ENCODE results near the gene MNDA. TPM values are rescaled to one million over a fixed set of nuclear protein-coding genes. Genes with fewer than 3 reads are reported as not detected.

MNDA gene
- total RNA-seq, result 1 to 10 TPM; 3.0 to 3.1 TPM

- H3K27ac ChIP-seq, result peak within 1 kb of the TSS in 1 of 4 donors; percentile 33
- DNase-seq, result peak in 1 of 4 donors; percentile 12
- no peaks in the 10 kb centered on the region for H3K9me3 ChIP-seq
- H3K4me1 ChIP-seq, result no peaks in the 10 kb centered on the region
- intact Hi-C loops (cut with DNase I), result no loop called here
- no peak for ATAC-seq
- 54 to 67% methylated on average over 5 of the region's 5 CpGs for WGBS, 2 donors
- H3K36me3 ChIP-seq (replicated peaks in 1 of 2; ENCODE audit: insufficient read depth in 1 of 2, low read depth in 2 of 2), result no peaks in the 10 kb centered on the region
- no peak within 1 kb of the TSS for H3K4me3 ChIP-seq
- H3K27me3 ChIP-seq, result no peaks in the 10 kb centered on the region
- no peak for TF ChIP-seq CTCF (IDR thresholded peaks at IDR 0.05)
- TF ChIP-seq POLR2A (IDR thresholded peaks at IDR 0.05), result peak in 1 of 3 donors; percentile 45
These were observed at the start of gene MNDA for GRCh38 chr1:158830904-158831507. Gene MNDA, plus strand, starts transcription at chr1:158831351. Its CDS starts 10,803 bp downstream, at chr1:158842154.

GRCh38 chr1:158793604-158794003 lies 37.5 kb upstream of the MNDA start:
- 55 to 59% methylated on average over 2 of the region's 2 CpGs for WGBS, 2 donors
- no peak overlapping the region for H3K27ac ChIP-seq
- DNase-seq (no peak), ATAC-seq (no peak)
- no peaks in the 10 kb centered on the region for H3K4me1 ChIP-seq
- no peaks in the 10 kb centered on the region for H3K9me3 ChIP-seq
- no peaks in the 10 kb centered on the region for H3K36me3 ChIP-seq (replicated peaks in 1 of 2; ENCODE audit: insufficient read depth in 1 of 2, low read depth in 2 of 2)
- TF ChIP-seq CTCF (IDR thresholded peaks at IDR 0.05) (peak in 1 of 7 experiments; percentile 12), POLR2A (IDR thresholded peaks at IDR 0.05) (no peak)
- no peak overlapping the region for H3K4me3 ChIP-seq
- no peaks in the 10 kb centered on the region for H3K27me3 ChIP-seq
- intact Hi-C loops (cut with DNase I), result no loop called here

- WGBS, 2 donors, result 39 to 47% methylated on average over 6 of the region's 6 CpGs
- H3K9me3 ChIP-seq, result no peaks in the 10 kb centered on the region
- intact Hi-C loops (cut with DNase I), result no loop called here
- DNase-seq, result no peak
- H3K27me3 ChIP-seq, result peaks cover 0 to 5% of the 10 kb centered on the region in 2 donors
- H3K27ac ChIP-seq, result no peak overlapping the region
- H3K36me3 ChIP-seq (replicated peaks in 1 of 2; ENCODE audit: insufficient read depth in 1 of 2, low read depth in 2 of 2), result no peaks in the 10 kb centered on the region
- TF ChIP-seq POLR2A (IDR thresholded peaks at IDR 0.05) (no peak), CTCF (IDR thresholded peaks at IDR 0.05) (no peak)
- no peak for ATAC-seq
- H3K4me3 ChIP-seq, result no peak overlapping the region
- H3K4me1 ChIP-seq, result no peaks in the 10 kb centered on the region
These were observed 36.9 kb upstream of the MNDA start for GRCh38 chr1:158794247-158794646.

- no peak for DNase-seq
- no peak for ATAC-seq
- Histone ChIP-seq H3K4me3 (no peak overlapping the region), H3K27ac (no peak overlapping the region), H3K36me3 (replicated peaks in 1 of 2; ENCODE audit: insufficient read depth in 1 of 2, low read depth in 2 of 2) (no peaks in the 10 kb centered on the region), H3K4me1 (no peaks in the 10 kb centered on the region), H3K9me3 (no peaks in the 10 kb centered on the region), H3K27me3 (peaks cover 0 to 5% of the 10 kb centered on the region in 2 donors)
- 45 to 52% methylated on average over 3 of the region's 3 CpGs for WGBS, 2 donors
- TF ChIP-seq CTCF (IDR thresholded peaks at IDR 0.05) (no peak), POLR2A (IDR thresholded peaks at IDR 0.05) (no peak)
- intact Hi-C loops (cut with DNase I), result no loop called here
These were observed 32.6 kb upstream of the MNDA start for GRCh38 chr1:158798531-158798930.

- DNase-seq (no peak), ATAC-seq (no peak)
- intact Hi-C loops (cut with DNase I), result no loop called here
- TF ChIP-seq CTCF (IDR thresholded peaks at IDR 0.05) (no peak), POLR2A (IDR thresholded peaks at IDR 0.05) (no peak)
- Histone ChIP-seq H3K36me3 (replicated peaks in 1 of 2; ENCODE audit: insufficient read depth in 1 of 2, low read depth in 2 of 2) (no peaks in the 10 kb centered on the region), H3K27me3 (peaks cover 0 to 5% of the 10 kb centered on the region in 2 donors), H3K4me3 (no peak overlapping the region), H3K4me1 (no peaks in the 10 kb centered on the region), H3K9me3 (no peaks in the 10 kb centered on the region), H3K27ac (no peak overlapping the region)
- 58 to 68% methylated on average over 4 of the region's 4 CpGs for WGBS, 2 donors
These were observed 31.5 kb upstream of the MNDA start for GRCh38 chr1:158799689-158800088.
